ENCODE data around the gene RPS6KA4.

The RPS6KA4 gene

GRCh38 chr11:64419818-64420485, 61.0 kb downstream of the RPS6KA4 start:
- H3K4me3 ChIP-seq (ENCODE audit: low read depth, low read length) = no peak overlapping the region
- no peak for TF ChIP-seq CTCF (IDR thresholded peaks at IDR 0.05; ENCODE audit: low read depth, low read length, missing control alignments)
- DNase-seq (ENCODE audit: low read depth) = no peak

Measured in GM12864 (cell line).